ENCODE data around the gene ARSI. TPM values are rescaled to one million over a fixed set of nuclear protein-coding genes. Genes with fewer than 3 reads are reported as not detected.
A peak's percentile ranks its signal among the peaks of the same experiment; 100 is the strongest.

The ARSI gene
- total and polyA plus RNA-seq, 2 of the 13 experiments (the other 11 are each of a cell fraction or from before 2014, with no cell fraction given), result 4.2 to 33.9 TPM

- no peak for TF ChIP-seq SRY (CRISPR knock-in tag; IDR thresholded peaks at IDR 0.05)
- no peak for TF ChIP-seq BATF2 (CRISPR knock-in tag; IDR thresholded peaks at IDR 0.05)
- TF ChIP-seq XRCC5 (optimal IDR thresholded peaks at IDR 0.05; ENCODE audit: low read length), result peak; percentile 57
- TF ChIP-seq SIX1 (CRISPR knock-in tag; IDR thresholded peaks at IDR 0.05; ENCODE audit: borderline replicate concordance), result no peak
- TF ChIP-seq ZNF562 (CRISPR knock-in tag; IDR thresholded peaks at IDR 0.05; ENCODE audit: borderline replicate concordance), result no peak
- TF ChIP-seq SUZ12 (IDR thresholded peaks at IDR 0.05; ENCODE audit: low read depth, low read length), result no peak
- 0 out of 2 replicates have a peak, but pooled peaks have one; percentile 41 for TF ChIP-seq KLF13 (CRISPR knock-in tag; IDR thresholded peaks at IDR 0.05)
Measured at GRCh38 chr5:150256410-150257064, 46.2 kb downstream of the ARSI start (continued).

GRCh38 chr5:150255659-150256409 lies 46.9 kb downstream of the ARSI start:
- 25% methylated on average over 4 of the region's 6 CpGs for WGBS (ENCODE audit: low lambda C conversion rate)
- Histone ChIP-seq H3K4me3 (replicated peaks in 1 of 3; ENCODE audit: insufficient read depth in 1 of 3, low read depth in 2 of 3, low read length in 3 of 3) (no peak overlapping the region), H3K79me2 (ENCODE audit: insufficient read depth, low read length) (no peaks in the 10 kb centered on the region), H3K9me3 (ENCODE audit: low read length) (no peaks in the 10 kb centered on the region), H3K9ac (ENCODE audit: insufficient read depth, low read depth, low read length) (no peak overlapping the region), H3K4me1 (ENCODE audit: insufficient read depth, low read length) (peaks cover 51% of the 10 kb centered on the region), H2AFZ (ENCODE audit: low read length) (no peak overlapping the region), H3K36me3 (replicated peaks in 1 of 2; ENCODE audit: control insufficient read depth in 1 of 2, insufficient read depth in 2 of 2, low read length in 2 of 2) (no peaks in the 10 kb centered on the region), H4K20me1 (ENCODE audit: insufficient read depth, low read length) (no peaks in the 10 kb centered on the region), H3K27ac (ENCODE audit: extremely low read length, insufficient read depth, low read length) (no peak overlapping the region), H3K4me2 (ENCODE audit: low read depth, low read length) (peak overlapping the region; percentile 49), H3K27me3 (ENCODE audit: control insufficient read depth in 1 of 2, insufficient read depth in 2 of 2, low read length in 2 of 2) (peaks cover 4 to 20% of the 10 kb centered on the region in 2 experiments; a peak in 4 of 5 replicates)
- DNase-seq (ENCODE audit: low spot score) (peak; percentile 64), ATAC-seq (peak; percentile 26), FAIRE-seq (no peak)
- BruUV-seq (replicated peaks), result no TSS peak
- ChIA-PET CTCF (ENCODE audit: low intra/inter-chr PET ratio, low total read pairs) (interaction anchor here (1.3 kb wide), 1 partner anchor 94 kb away, joined by 5 read pairs; no protein-coding TSS in a partner anchor), POLR2A (no interaction called here)
- in situ Hi-C loops (cut with HindIII; ENCODE audit: extremely low pct_ligation_motif_present, low pct_unique_long_range_greater_than_20kb) (no loop called here), intact Hi-C loops (cut with micrococcal nuclease; ENCODE audit: unreplicated experiment) (no loop called here)
- no peak for TF ChIP-seq SKIL (CRISPR knock-in tag; IDR thresholded peaks at IDR 0.05; ENCODE audit: borderline replicate concordance)
- no peak for TF ChIP-seq ETV5 (CRISPR knock-in tag; IDR thresholded peaks at IDR 0.05; ENCODE audit: borderline replicate concordance)
- no peak for TF ChIP-seq ZNF503 (CRISPR knock-in tag; IDR thresholded peaks at IDR 0.05)
- TF ChIP-seq RFX1 (IDR thresholded peaks at IDR 0.05), result peak; percentile 66
- no peak for TF ChIP-seq LRRFIP1 (CRISPR knock-in tag; conservative IDR thresholded peaks at IDR 0.05)
- TF ChIP-seq PBX3 (CRISPR knock-in tag; IDR thresholded peaks at IDR 0.05; ENCODE audit: borderline replicate concordance), result no peak
